GM10266 (cell line): ENCODE measurements around the gene AP2S1.
A peak's percentile ranks its signal among the peaks of the same experiment; 100 is the strongest.
"Not testable (repeated sequence)": the region's sequence is repeated elsewhere in the genome, so short reads cannot be mapped to it uniquely, and the experiment has no call there.

ENCODE experiments used
- DNase-seq: peaks from one replicate; pipeline ENCODE4 v3.0.0; 2012; ENCODE audit errors: extremely low spot score
- CTCF ChIP-seq: IDR thresholded peaks from 2 replicates; pipeline ENCODE4 v1.5.1; 2012; ENCODE audit warnings: mild to moderate bottlenecking, low read depth; ENCODE audit not compliant: control insufficient read depth, insufficient read depth; ENCODE audit errors: missing control alignments

Gene AP2S1

GRCh38 chr19:46860125-46860845 lies 9.6 kb upstream of the AP2S1 start:
- peak; percentile 95 for DNase-seq
- TF ChIP-seq CTCF, result no peak

- no peak for TF ChIP-seq CTCF
- DNase-seq, result no peak
These were observed 9.0 kb upstream of the AP2S1 start for GRCh38 chr19:46859637-46860124.

GRCh38 chr19:46856062-46857022 lies 5.7 kb upstream of the AP2S1 start:
- DNase-seq, result peak; percentile 93
- peak; percentile 94 for TF ChIP-seq CTCF

GRCh38 chr19:46854698-46855097 lies 4.1 kb upstream of the AP2S1 start:
- DNase-seq, result not testable (repeated sequence)

GRCh38 chr19:46852830-46853229 lies 2.2 kb upstream of the AP2S1 start:
- TF ChIP-seq CTCF, result no peak
- no peak for DNase-seq

- TF ChIP-seq CTCF, result no peak
- no peak for DNase-seq
These were observed 1.0 kb downstream of the AP2S1 start for GRCh38 chr19:46849610-46850009.

GRCh38 chr19:46848389-46848788 lies 2.3 kb downstream of the AP2S1 start:
- no peak for TF ChIP-seq CTCF
- no peak for DNase-seq
